ENCODE results near the gene BRD8. TPM values are rescaled to one million over a fixed set of nuclear protein-coding genes. Genes with fewer than 3 reads are reported as not detected.

BRD8 gene
- total and polyA plus RNA-seq, 9 donors: 37.2 to 74.8 (median 50.2) TPM

- WGBS, 3 donors: 60 to 66% (median 64%) methylated on average over 7 of the region's 7 CpGs
- intact Hi-C loops (cut with DNase I): no loop called here
- Histone ChIP-seq H3K36me3 (no peaks in the 10 kb centered on the region), H3K27me3 (no peaks in the 10 kb centered on the region), H3K4me1 (ENCODE audit: insufficient read depth) (no peaks in the 10 kb centered on the region), H3K27ac (no peak overlapping the region), H3K9me3 (no peaks in the 10 kb centered on the region), H3K4me3 (no peak overlapping the region)
- no peak for DNase-seq
- TF ChIP-seq EP300 (IDR thresholded peaks at IDR 0.05) (no peak), POLR2A (IDR thresholded peaks at IDR 0.05) (no peak)
Observed at GRCh38 chr5:138102454-138103318, 75.7 kb downstream of the BRD8 start.

DNA sequence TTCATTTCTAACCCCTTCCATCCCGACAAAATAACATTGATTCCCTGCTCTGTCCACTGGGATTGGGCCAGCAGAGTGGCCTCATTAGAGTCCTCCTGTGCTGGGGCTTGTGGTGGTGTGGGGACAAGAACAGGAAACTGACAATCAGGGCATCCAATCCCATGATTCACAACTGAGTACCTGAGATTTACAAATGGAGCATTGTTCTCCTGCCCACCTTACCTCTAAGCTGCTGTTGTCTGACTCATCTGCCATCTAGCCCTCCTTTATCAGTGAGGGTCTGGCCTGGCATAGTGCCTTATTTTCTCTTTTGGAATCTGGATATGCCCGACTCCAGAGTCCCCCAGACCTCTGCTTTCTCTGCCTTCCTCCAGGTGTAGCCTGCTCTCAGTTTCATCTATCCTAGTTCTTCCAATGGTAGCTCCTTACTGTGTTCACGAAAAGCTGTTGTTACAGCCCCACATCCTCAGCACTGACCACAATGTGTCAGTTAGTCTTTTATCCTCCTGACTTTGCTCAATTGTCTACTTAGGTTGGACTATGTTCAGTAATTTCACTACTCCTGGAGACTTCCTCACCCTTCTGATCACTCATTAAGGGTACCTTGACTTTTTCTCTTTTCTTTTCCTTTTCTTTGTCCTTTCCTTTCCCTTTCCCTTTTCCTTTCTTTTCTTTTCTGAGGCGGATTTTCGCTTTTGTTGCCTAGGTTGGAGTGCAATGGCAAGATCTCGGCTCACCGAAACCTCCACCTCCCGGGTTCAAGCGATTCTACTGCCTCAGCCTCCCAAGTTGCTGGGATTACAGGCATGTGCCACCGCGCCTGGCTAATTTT, 81.2 kb downstream of the BRD8 start:
- no peak overlapping the region for H3K4me3 ChIP-seq
- H3K36me3 ChIP-seq: no peaks in the 10 kb centered on the region
- WGBS, 3 donors: 89 to 93% (median 90%) methylated on average over 11 of the region's 11 CpGs
- H3K27me3 ChIP-seq: no peaks in the 10 kb centered on the region
- intact Hi-C loops (cut with DNase I): no loop called here
- no peaks in the 10 kb centered on the region for H3K4me1 ChIP-seq (ENCODE audit: insufficient read depth)
- no peak overlapping the region for H3K27ac ChIP-seq
- no peaks in the 10 kb centered on the region for H3K9me3 ChIP-seq
- DNase-seq: no peak
- no peak for TF ChIP-seq POLR2A (IDR thresholded peaks at IDR 0.05)
- TF ChIP-seq, protein P1, sequence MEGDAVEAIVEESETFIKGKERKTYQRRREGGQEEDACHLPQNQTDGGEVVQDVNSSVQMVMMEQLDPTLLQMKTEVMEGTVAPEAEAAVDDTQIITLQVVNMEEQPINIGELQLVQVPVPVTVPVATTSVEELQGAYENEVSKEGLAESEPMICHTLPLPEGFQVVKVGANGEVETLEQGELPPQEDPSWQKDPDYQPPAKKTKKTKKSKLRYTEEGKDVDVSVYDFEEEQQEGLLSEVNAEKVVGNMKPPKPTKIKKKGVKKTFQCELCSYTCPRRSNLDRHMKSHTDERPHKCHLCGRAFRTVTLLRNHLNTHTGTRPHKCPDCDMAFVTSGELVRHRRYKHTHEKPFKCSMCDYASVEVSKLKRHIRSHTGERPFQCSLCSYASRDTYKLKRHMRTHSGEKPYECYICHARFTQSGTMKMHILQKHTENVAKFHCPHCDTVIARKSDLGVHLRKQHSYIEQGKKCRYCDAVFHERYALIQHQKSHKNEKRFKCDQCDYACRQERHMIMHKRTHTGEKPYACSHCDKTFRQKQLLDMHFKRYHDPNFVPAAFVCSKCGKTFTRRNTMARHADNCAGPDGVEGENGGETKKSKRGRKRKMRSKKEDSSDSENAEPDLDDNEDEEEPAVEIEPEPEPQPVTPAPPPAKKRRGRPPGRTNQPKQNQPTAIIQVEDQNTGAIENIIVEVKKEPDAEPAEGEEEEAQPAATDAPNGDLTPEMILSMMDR (IDR thresholded peaks at IDR 0.05): no peak
- no peak for TF ChIP-seq EP300 (IDR thresholded peaks at IDR 0.05)

DNA sequence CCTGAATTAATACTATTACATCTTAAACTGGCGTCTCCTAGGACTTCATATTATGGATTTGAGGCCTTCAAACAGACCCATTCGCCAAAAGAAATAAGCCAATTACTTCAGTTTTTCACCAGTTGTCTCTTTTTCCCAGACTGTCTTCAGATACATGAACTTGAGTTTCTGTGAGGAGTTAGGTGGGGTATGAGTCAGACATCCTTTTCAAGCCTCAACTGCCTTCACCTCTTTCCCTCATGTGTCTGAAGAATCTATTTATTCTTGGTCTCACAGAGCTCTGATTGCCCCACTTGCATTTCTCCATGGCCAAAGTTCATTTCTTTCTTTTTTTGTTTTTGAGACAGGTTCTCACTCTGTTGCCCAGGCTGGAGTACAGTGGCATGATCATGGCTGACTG, 82.1 kb downstream of the BRD8 start:
- intact Hi-C loops (cut with DNase I): no loop called here

GRCh38 chr5:138095100-138095907, 83.1 kb downstream of the BRD8 start:
- intact Hi-C loops (cut with DNase I): no loop called here
- no peaks in the 10 kb centered on the region for H3K4me1 ChIP-seq (ENCODE audit: insufficient read depth)
- no peak for DNase-seq
- no peaks in the 10 kb centered on the region for H3K36me3 ChIP-seq
- no peaks in the 10 kb centered on the region for H3K27me3 ChIP-seq
- H3K4me3 ChIP-seq: no peak overlapping the region
- 38 to 50% (median 40%) methylated on average over 4 of the region's 4 CpGs for WGBS, 3 donors
- no peaks in the 10 kb centered on the region for H3K9me3 ChIP-seq
- no peak for TF ChIP-seq POLR2A (IDR thresholded peaks at IDR 0.05)
- TF ChIP-seq EP300 (IDR thresholded peaks at IDR 0.05): no peak
- TF ChIP-seq, protein P1 (IDR thresholded peaks at IDR 0.05): no peak
- H3K27ac ChIP-seq: no peak overlapping the region

More for the DNA sequence above, 82.1 kb downstream of the BRD8 start:
- H3K27me3 ChIP-seq: no peaks in the 10 kb centered on the region
- no peaks in the 10 kb centered on the region for H3K9me3 ChIP-seq
- H3K4me3 ChIP-seq: no peak overlapping the region
- H3K4me1 ChIP-seq (ENCODE audit: insufficient read depth): no peaks in the 10 kb centered on the region
- H3K27ac ChIP-seq: no peak overlapping the region
- TF ChIP-seq EP300 (IDR thresholded peaks at IDR 0.05) (no peak), POLR2A (IDR thresholded peaks at IDR 0.05) (no peak)
- TF ChIP-seq, protein P1 (IDR thresholded peaks at IDR 0.05): no peak
- H3K36me3 ChIP-seq: no peaks in the 10 kb centered on the region
- DNase-seq: no peak
- WGBS, 3 donors: 78 to 87% (median 86%) methylated on average over 2 of the region's 2 CpGs
